GM12891 (cell line): Measurements from ENCODE around the gene PACSIN1.

ENCODE experiments used
- PAX5 ChIP-seq: IDR thresholded peaks from 2 replicates; pipeline ENCODE4 v1.6.1; 2011; ENCODE audit warnings: low read length, moderate library complexity, mild to moderate bottlenecking; ENCODE audit not compliant: insufficient read depth, severe bottlenecking
- POLR2A ChIP-seq: IDR thresholded peaks from 2 replicates; pipeline ENCODE4 v1.6.1; 2011; ENCODE audit warnings: low read depth, low read length, control low read depth
- POLR2AphosphoS5 ChIP-seq: IDR thresholded peaks from 2 replicates; pipeline ENCODE4 v1.6.1; 2011; ENCODE audit warnings: low read depth, low read length, control low read depth
- SPI1 ChIP-seq: IDR thresholded peaks from 2 replicates; pipeline ENCODE4 v1.6.1; 2011; ENCODE audit warnings: low read depth, low read length, control low read depth
- TAF1 ChIP-seq: IDR thresholded peaks from 2 replicates; pipeline ENCODE4 v1.6.1; 2011; ENCODE audit warnings: low read depth, low read length, control low read depth

- TF ChIP-seq POLR2A: no peak
- TF ChIP-seq POLR2AphosphoS5: no peak
- TF ChIP-seq TAF1: no peak
- TF ChIP-seq PAX5: no peak
- TF ChIP-seq SPI1: no peak
Measured at GRCh38 chr6:34522761-34523160, 56.9 kb downstream of the PACSIN1 start.
